ENCODE results near the gene PSORS1C2.

Gene PSORS1C2

DNA sequence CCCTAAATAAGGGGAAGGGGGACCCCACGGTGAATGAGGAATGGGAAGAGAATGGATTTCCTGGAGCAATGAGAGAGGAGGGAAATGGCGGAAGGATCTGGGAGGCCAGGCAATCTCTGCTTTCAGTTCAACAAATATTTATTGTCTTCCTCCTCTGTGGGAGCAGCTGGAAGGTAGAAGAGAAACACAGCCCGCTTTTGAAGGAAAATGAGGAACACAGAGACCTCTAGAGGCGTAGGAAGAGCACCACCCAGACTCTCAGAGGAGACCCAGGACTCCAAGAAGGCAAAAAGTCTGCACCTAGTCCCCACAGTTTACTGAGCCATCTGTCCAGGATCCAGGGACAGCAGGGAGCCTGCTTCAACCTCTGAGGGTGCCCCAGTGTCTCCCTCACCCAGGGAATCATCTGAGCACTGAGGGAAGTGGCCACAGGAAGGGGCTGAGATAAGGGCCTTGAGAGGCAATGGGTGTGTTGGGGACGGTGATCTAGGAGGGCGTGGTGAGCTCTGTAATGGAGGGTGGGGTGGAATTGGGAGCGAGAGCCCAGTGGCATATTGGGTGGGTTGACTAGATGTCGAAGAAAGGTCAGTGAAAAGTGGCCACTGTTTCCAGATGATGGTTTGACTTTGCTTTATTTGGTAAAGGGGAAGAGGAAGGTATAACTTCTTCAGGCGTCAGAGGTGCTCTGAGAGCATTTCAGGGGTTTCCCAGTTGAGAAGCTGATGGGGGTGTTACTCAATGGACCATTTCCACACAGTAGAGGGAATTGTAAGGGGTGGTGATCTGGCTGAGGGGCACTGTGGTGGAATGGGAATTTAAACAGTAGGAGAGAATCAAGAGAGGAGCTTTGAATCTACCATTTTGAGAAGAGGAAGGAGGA lies 23.7 kb downstream of the PSORS1C2 start:
- DNase-seq (ENCODE audit: low read depth in 3 of 3, low spot score in 1 of 3), result no peak

DNA sequence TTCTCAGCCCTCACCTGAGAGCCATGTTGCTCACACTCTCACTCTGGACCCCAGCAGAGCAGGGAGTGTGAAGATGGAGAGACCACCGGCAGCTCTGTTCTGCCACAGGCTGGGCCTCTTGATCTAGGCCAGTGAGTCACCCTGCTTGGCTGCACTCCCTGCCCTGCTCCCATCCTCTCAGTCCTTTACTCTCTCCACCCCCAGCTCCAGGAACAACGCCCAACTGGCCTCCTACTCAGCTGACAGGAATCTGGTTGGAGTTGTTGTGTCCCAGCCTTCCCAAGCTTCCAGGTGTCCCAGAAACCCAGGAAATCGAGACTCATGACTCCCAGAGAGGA lies 24.4 kb downstream of the PSORS1C2 start, which contains the start of gene PSORS1C1:
PSORS1C1 (plus strand) TSS at position 260 of the 338 bp plus-strand sequence. CDS start 14,833 bp downstream, outside the sequence.
- no peak for DNase-seq (ENCODE audit: low read depth in 3 of 3, low spot score in 1 of 3)

DNA sequence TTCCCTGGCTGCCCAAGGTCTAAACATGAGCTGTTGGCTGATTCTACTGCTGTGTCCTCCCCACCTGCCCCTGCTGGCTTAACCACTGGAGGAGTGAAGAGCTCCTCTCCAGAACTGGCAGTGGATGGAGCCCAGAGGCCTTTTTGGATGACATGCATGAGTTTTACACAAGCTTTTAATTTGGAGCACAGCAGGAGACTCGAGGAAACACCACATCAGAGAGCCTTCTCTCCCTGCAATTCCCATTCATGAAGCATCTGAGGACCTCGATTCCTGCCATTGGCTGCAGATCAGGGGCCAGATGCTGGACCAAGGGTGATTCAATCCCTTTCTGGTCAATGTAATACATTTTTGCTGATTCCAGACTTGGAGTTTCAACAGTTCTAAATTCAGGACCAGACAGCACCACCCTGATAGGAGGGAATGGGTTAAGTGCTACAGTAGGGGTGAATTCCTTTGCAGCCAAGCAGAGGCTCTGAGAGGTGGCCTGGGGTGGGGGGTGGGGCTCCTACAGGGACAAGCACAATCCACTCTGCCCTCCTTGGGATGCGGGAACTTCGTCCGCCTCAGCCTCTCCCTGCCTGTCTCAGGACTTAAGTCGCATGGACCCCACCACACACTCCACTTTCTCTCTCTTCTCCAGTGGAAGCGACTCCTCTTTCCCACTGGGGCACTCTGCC lies 24.9 kb downstream of the PSORS1C2 start:
- no peak for DNase-seq (ENCODE audit: low read depth in 3 of 3, low spot score in 1 of 3)

DNA sequence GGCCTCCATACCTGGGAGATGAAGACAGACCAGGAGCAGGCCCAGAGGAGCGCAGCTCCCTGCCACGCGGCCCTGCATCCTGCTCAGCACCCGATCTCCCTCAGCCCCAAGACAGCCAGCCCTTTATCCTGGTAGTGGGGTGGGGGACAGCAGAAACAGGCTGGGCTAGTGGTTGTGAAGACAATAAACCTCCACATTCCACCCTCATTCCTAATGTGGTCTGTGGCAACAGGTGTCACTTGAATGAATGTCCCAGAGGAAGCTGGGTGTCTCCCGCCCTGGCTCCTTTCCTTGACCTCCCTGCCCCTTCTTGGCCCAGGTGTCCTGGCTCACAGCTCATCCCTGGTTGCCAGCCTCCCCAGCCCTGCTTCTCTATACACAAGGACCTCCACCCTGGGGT lies 26.4 kb downstream of the PSORS1C2 start, which contains the start of gene C6orf15:
C6orf15 (minus strand) TSS at position 98 of the 400 bp plus-strand sequence; CDS start at position 78, 20 bp downstream.
- DNase-seq (ENCODE audit: low read depth in 3 of 3, low spot score in 1 of 3), result no peak

DNA sequence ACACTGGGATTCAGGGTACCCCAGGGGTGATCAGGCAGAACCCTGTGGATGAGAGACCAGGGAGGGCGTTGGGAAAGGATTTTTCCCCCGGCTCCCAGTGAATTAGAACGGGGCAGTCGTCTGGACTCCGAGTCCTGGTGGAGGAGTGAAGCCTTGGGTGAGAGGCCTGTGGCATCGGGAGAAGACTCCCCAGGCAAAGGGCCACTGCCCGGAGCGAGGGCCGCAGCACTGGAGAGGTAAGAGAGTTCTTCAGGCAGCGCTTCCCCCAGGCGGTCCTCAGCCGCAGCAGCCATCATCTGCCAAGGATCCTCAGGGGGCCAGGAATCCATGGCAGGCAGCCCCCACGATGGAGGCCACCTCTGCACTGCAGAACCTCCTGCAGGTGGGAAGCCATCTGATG lies 27.2 kb downstream of the PSORS1C2 start:
- no peak for DNase-seq (ENCODE audit: low read depth in 3 of 3, low spot score in 1 of 3)

DNA sequence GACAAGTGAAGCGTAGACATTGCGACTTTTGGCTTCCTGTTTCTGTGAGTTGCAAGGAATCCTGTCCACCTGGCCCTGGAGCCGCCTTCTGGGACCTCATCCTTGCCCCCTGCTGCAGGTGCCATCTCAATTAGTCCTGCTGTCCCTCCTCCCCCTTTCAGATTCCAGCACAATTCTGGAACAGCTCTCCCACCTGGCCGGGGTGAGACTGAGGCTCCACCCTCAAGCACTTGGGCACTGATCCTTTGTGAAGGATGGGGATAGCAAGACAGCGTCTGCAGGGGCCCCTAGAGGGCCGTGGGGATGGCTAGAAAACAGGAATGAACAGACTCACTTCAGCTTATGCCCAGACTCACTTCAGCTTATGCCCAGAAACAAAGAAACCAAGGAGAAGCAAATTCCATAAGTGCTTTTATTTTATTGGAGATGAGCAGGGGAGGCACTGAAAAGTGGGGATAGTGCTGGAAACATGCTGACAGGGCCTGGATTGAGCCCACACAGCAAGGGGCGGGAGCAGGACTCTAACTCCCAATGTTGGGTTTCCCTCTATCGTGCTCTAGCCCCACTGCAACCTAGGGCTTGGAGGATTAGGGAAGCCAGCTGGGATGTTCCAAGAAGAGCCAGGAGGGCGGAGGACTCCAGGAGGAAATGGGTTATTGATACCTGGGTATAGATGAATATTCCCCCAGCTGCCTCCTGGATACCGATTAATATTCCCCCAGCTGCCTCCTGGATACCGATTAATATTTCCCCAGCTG lies 27.9 kb downstream of the PSORS1C2 start:
- DNase-seq (ENCODE audit: low read depth in 3 of 3, low spot score in 1 of 3), result no peak

DNA sequence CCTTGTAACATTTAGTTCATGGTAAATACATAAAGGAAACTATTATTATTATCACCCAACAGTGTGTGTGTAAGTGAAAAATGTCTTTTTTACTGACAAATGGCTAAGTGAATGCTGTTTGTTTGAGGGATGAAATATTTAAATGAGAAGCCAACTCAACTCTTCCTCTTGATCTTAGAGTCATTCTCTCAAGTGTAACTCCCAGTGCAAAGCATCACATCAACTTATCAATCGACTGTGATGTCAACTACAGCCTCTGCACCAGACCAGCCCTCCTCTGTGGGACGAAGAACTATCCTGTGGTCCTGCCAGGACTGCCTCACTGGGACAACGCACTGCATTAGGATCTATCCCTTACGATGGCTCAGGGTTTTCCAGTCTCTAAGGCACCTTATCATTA lies 31.8 kb downstream of the PSORS1C2 start:
- DNase-seq (ENCODE audit: low read depth in 3 of 3, low spot score in 1 of 3), result no peak

DNA sequence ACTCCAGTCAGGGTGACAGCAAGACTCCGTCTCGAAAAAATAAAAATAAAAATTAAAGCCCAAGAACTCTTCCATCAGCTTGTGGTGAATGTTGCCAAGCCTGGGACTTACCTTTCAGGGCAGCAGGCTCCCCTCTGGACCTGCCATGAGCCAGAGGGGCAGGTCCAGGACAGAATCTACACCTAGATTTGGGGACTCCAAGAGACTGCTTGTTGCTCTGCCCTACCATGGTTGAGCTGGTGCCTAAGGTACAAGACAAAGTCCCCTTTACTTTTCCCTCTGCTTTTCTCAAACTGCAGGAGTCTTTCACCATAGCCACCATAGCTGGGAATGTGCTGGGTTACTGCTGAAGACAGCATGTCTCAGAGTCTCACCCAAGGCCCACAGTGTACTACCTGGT lies 35.7 kb downstream of the PSORS1C2 start:
- no peak for DNase-seq (ENCODE audit: low read depth in 3 of 3, low spot score in 1 of 3)

DNA sequence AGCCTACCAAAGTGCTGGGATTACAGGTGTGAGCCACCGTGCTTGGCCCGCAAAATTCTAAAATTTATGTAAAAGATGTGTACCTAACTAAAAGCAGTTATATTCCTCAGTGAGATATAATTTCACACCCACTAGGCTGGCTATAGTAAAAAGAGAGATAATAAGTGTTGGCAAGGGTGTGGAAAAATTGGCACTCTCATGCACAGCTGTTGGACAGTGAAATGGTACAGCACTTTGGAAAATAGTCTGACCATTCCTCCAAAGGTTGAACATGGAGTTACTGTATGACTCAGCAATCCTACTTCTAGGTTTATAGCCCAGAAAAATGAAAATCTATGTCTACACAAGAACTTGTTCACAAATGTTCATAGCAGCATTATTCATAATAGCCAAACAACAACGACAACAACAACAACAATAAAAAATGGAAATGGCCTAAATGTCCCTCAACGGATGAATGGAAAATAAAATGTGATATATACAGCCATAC lies 40.4 kb downstream of the PSORS1C2 start:
- DNase-seq (ENCODE audit: low read depth in 3 of 3, low spot score in 1 of 3), result no peak

DNA sequence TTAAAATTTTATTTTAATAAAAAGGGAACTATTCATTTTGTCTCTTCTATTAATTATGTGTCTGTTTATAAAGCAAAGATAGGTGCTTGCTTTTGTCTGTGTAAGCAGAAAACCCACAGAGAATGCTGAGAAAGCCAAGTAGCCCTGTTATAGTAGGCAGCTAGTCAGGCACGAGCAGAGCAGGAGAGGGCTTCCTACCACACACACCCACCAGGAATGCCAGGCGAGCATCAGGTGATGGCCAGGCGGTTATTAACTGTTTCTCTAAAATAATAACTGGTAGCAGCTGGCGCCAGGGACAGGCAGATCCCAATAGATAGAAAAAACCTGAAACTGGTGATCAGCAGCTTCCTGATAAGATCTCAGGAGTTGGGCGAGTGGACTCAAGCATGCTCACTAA lies 42.2 kb downstream of the PSORS1C2 start:
- no peak for DNase-seq (ENCODE audit: low read depth in 3 of 3, low spot score in 1 of 3)

DNA sequence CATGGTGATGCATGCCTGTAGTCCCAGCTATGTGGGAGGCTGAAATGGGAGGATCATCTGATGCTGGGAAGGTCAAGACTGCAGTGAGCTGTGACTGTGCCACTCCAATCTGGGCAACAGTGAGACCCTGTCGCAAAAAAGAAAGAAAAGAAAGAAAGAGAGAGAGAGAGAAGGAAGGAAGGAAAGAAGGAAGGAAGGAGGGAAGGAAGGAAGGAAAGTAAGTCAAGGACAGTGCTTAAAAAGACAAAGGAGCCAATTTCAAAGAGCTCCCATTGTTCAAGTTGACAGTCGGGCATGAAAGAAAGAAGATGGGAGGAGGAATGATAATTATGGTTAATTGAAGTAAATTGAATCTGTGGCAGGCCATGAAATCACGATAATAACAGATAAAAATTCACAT lies 42.7 kb downstream of the PSORS1C2 start:
- no peak for DNase-seq (ENCODE audit: low read depth in 3 of 3, low spot score in 1 of 3)

DNA sequence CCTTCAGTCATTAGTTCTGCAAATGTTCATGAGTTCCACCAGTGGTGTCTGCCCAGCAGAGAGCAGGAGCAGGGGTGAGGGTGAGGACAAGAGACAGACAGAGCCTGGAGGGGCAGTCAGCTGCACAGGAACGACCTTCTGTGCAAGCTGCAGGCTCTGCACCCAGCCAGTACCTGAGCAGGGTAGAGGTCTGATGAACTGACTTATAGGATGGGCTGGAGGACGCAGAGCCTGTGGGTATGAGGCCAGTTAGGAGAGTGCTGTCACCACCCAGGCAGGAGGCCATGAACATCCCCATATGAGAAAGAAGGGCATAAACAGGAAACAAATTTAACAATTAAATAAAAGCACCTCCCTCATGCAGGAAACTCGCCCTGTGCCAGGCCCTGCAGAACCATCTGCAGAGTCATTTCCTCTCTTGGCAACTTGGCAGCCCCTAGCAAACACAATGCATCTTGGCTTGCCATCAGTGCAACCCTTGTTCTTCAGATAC lies 44.4 kb downstream of the PSORS1C2 start:
- peak in 2 of 3 donors; percentile 7 to 27 for DNase-seq (ENCODE audit: low read depth in 3 of 3, low spot score in 1 of 3)

DNA sequence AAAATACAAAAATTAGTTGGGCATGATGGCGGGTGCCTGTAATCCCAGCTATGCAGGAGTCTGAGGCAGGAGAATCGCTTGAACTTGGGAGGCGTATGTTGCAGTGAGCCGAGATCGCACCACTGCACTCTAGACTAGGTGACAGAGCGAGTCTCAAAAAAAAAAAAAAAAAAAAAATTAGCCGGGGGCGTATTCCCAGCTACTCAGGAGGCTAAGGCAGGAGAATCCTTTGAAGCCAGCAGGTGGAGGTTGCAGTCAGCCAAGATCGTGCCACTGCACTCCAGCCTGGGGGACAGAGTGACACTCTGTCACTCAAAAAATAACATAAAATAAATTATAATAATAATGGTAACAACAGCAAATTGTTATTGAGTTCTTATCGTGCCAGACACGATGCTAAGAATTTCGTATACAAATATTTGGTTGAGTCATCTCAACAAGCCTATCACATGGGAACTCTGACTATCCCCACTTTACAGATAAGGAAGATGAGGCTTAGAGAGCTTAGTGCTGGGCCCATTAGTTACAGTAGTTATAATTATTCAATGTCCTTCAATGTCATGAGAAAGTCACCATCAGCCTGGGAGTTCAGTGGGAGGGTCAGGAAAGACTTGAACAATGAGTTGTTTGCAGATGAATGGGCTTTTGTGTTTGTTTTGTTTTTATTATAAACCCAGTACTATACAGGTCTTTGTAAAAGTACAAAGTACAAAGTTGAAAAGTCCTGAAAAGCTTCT lies 45.9 kb downstream of the PSORS1C2 start:
- no peak for DNase-seq (ENCODE audit: low read depth in 3 of 3, low spot score in 1 of 3)

DNA sequence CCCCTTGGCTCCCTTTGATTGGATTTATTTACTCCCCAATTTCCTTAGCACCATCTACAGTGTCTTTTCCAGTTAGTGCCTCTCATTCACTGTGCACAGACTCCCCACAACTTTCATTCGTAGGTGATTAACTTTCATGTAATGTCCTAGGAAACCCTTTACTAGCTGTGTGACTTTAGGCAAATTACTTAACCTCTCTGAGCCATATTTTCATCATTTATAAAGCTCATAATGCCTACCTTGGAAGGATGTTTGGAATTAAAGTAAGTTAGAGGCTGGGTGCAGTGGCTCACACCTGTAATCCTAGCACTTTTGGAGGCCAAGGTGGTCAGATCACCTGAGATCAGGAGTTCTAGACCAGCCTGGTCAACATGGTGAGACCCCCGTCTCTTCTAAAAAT lies 46.6 kb downstream of the PSORS1C2 start:
- DNase-seq (ENCODE audit: low read depth in 3 of 3, low spot score in 1 of 3), result no peak

DNA sequence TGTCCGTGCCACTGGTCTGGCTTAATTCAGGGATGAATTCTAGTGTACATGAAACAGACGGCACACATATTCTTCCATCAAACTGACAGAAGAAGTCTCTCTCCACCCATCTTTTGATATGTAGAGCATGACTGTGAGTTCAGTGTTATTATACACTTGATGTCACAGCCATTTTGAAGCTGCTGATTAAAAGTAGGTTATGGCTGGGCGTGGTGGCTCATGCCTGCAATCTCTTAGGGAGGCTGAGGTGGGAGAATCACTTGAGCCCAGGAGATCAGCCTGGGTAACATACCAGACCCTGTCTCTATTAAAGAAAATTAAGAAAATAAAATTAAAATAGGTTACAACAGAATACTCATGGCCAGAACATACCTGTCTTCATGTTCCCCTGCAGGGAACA lies 47.2 kb downstream of the PSORS1C2 start:
- no peak for DNase-seq (ENCODE audit: low read depth in 3 of 3, low spot score in 1 of 3)

DNA sequence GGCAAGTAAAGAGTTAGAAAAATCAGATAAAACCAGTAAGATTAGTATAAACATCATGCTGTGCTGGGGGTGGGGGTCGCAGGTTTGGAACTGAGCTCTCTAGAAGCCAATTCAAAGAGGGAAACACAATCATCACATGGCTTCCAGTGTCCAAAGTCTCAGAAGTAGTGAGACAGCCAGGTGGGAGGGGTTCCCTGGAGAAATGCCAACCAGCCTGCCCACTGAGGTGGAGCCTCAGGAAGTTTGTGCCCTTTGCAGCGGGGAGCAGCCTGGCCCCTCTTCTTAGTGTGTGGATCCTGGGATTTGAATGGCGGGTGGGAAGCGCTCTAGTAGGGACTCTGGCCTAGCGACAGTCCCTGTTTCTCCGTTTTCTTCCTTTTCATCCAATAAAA lies 47.9 kb downstream of the PSORS1C2 start:
- no peak for DNase-seq (ENCODE audit: low read depth in 3 of 3, low spot score in 1 of 3)

DNA sequence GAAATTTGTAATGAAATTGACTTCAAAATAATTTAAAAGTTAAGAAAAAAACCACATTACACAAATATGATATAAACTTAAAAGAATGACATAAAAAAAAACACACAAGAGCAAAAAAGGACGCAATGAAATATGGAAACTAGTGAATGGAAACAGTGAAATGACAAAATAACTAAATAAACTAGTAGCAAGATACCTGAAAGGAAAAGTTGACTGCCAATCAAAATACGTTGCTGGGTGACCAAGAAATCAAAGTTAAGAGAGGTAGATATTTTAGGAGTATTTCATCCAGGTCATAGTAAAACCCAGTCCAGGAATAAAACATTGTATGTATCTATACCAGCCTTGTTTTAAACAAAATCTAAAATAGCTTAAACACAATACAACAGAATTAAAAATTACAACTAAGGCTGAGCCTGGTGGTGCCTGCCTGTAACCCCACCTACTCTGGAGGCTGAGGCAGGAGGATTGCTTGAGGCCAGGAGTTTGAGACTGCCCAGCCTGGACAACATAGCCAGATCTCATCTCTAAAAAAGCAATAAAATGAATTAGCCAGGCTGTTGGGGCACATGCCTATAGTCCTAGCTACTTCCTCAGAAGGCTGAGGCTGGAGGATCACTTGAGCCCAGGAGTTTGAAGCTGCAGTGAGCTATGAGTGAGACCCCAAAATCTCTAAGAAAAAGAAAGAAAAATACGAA lies 48.4 kb downstream of the PSORS1C2 start:
- no peak for DNase-seq (ENCODE audit: low read depth in 3 of 3, low spot score in 1 of 3)

Measured in stimulated activated CD4-positive, alpha-beta T cell treated with anti-CD3 and anti-CD28 coated beads, TNF-alpha, amount 100 ng/mL, for 1 hour (primary cell).